Mucosa of descending colon (tissue), 3 donors: ENCODE measurements around the gene SENP6. TPM values are rescaled to one million over a fixed set of nuclear protein-coding genes. Genes with fewer than 3 reads are reported as not detected.

Source experiments
- ATAC-seq: fragments of 200-7000 bp; cut with Tn5 transposase; one replicate; pipeline ENCODE4 v1.9.1; 2020; ENCODE audit warnings: mild to moderate bottlenecking, moderate library complexity
- DNase-seq, 3 donors: peaks; one replicate each; pipeline ENCODE4 v3.0.0-alpha.2; 2020
- H3K36me3 ChIP-seq: fragments of 200-600 bp; one replicate; pipeline ENCODE4 v1.8.0; 2021; ENCODE audit warnings: low read depth, mild to moderate bottlenecking
- H3K4me1 ChIP-seq: fragments of 200-600 bp; one replicate; pipeline ENCODE4 v1.8.0; 2021; ENCODE audit warnings: low read depth, mild to moderate bottlenecking
- H3K4me3 ChIP-seq: fragments of 200-600 bp; one replicate; pipeline ENCODE4 v1.8.0; 2021; ENCODE audit warnings: mild to moderate bottlenecking
- H3K9me3 ChIP-seq: fragments of 200-600 bp; one replicate; pipeline ENCODE4 v1.8.0; 2021; ENCODE audit warnings: mild to moderate bottlenecking
- intact Hi-C, 2 donors: fragments of 100-400 bp; cut with DNase I in 1 of 2; cut with micrococcal nuclease in 1 of 2; formaldehyde crosslinking; loops; one replicate each; pipeline versions ENCODE4 v1.11.0 to v1.11.1; 2022; cut with DNase I, micrococcal nuclease
- total RNA-seq, 3 donors: library from RNA; stranded (reverse); fragmentation: NEBNext Ultra II Directional in 2 of 3; extraction: Animal tissue kit (Norgen Biotek cat#: 25700) in 2 of 3; gene quantifications; one replicate each; pipeline versions ENCODE4 v1.2.1 to v1.2.4, GENCODE V29; 2021 to 2023
- TF ChIP-seq, protein P1 (sequence below): fragments of 200-600 bp; IDR thresholded peaks from one replicate; pipeline ENCODE4 v1.8.0; 2022; ENCODE audit warnings: antibody characterized with exemption, mild to moderate bottlenecking
- donor health status: DM: no; HTN: no; CAD: no; lungs with moderate emphysema.
- donor health status: DM: no; HTN: no; CAD: no.
- donor health status: DM: no; HTN: yes; CAD: no.

Gene SENP6
- total RNA-seq, 3 donors from 2014 or later: 72.2 to 117 (median 84.4) TPM

DNA sequence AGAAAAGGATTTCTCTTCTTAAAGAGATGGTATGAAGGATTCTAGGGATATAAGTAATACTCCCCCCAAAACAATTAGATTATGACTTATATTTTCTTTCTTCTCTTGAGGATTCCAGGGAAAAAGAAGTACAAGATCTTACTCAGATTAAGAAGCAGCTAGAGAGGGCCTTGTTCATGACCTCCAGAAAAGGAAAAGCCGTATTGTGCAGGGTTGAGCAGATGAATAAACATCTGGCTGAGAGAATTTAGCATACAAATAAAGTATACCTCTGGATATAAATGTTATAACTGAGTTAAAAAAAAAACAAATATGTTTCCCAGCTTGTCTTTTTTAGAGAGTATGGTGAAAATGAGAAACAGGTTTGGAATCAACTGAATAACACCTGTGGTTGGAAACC, 158.6 kb downstream of the SENP6 start:
- H3K36me3 ChIP-seq: no peaks in the 10 kb centered on the region
- ATAC-seq (no peak), DNase-seq (no peak)
- no peak overlapping the region for H3K4me3 ChIP-seq
- no peaks in the 10 kb centered on the region for H3K9me3 ChIP-seq
- TF ChIP-seq, protein P1, sequence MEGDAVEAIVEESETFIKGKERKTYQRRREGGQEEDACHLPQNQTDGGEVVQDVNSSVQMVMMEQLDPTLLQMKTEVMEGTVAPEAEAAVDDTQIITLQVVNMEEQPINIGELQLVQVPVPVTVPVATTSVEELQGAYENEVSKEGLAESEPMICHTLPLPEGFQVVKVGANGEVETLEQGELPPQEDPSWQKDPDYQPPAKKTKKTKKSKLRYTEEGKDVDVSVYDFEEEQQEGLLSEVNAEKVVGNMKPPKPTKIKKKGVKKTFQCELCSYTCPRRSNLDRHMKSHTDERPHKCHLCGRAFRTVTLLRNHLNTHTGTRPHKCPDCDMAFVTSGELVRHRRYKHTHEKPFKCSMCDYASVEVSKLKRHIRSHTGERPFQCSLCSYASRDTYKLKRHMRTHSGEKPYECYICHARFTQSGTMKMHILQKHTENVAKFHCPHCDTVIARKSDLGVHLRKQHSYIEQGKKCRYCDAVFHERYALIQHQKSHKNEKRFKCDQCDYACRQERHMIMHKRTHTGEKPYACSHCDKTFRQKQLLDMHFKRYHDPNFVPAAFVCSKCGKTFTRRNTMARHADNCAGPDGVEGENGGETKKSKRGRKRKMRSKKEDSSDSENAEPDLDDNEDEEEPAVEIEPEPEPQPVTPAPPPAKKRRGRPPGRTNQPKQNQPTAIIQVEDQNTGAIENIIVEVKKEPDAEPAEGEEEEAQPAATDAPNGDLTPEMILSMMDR: no peak
- no peaks in the 10 kb centered on the region for H3K4me1 ChIP-seq
- intact Hi-C loops: no loop called here

DNA sequence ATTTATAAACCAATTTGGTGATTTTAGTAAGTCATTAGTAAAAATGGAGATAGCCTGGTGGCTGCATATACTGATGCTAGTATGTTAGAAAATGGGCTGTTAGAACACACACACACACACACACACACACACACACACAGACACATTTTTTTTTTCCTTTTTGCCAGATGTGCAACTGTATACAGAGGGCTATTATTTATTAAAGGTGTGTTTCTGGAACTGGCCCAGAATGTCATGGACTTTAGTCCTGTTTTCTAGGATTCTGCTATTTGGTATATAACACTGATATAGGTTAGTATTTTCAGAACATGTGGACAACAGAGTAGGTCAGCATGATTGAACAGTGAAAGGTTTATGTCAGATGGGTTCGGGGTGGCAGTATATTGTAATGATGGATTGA, 159.8 kb downstream of the SENP6 start:
- intact Hi-C loops: no loop called here
- TF ChIP-seq, protein P1: no peak
- ATAC-seq (no peak), DNase-seq (no peak)
- Histone ChIP-seq H3K4me1 (no peaks in the 10 kb centered on the region), H3K4me3 (no peak overlapping the region), H3K36me3 (no peaks in the 10 kb centered on the region), H3K9me3 (no peaks in the 10 kb centered on the region)

DNA sequence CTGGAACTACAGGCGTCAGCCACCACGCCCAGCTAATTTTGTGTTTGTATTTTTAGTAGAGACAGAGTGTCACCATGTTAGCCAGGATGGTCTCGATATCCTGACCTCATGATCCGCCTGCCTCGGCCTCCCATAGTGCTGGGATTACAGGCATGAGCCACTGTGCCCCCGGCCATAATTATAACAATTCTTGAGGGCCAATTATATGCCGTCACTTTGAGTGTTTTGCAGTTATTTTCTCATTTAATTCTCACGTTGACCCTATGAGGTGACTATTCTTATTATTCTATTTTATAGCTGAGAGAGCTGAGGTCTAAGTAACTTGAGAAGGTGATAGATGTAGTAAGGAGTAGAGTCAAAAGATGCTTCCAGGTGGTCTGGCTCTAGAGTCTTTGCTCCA, 160.4 kb downstream of the SENP6 start:
- no peaks in the 10 kb centered on the region for H3K9me3 ChIP-seq
- TF ChIP-seq, protein P1: no peak
- H3K4me3 ChIP-seq: no peak overlapping the region

DNA sequence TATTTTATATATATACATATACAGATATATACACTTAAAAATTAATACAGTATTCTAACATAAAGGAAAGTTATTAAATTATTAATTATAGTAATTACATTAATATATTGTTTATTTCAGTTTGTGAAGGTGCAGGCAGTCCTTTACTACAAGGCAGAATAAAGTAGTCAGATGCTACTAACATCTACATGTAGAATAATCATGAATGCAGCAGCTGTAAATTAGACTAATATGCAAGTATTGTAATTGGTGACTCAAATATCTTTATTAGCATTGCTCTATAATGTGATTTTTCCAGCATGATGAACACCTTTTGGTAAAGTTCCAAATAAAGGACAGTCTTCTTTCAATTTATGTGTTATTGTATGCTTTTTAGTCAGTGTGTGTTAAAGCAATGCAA, 164.7 kb downstream of the SENP6 start:
- no peak overlapping the region for H3K4me3 ChIP-seq
- H3K4me1 ChIP-seq: no peaks in the 10 kb centered on the region
- DNase-seq: no peak
- no peaks in the 10 kb centered on the region for H3K36me3 ChIP-seq
- TF ChIP-seq, protein P1: no peak
- ATAC-seq: no peak
- intact Hi-C loops: no loop called here
- H3K9me3 ChIP-seq: no peaks in the 10 kb centered on the region

More for the DNA sequence above, 160.4 kb downstream of the SENP6 start:
- Histone ChIP-seq H3K4me1 (no peaks in the 10 kb centered on the region), H3K36me3 (no peaks in the 10 kb centered on the region)
- intact Hi-C loops: no loop called here
- ATAC-seq (no peak), DNase-seq (no peak)

Other genes with a start within 250 kb of the SENP6 start
- gene FILIP1, start 108.1 kb upstream of the SENP6 start, total RNA-seq: 10 to 100 TPM in 1 of 3 donors, 1 to 10 TPM in 2; 1.0 to 49.8 (median 3.6) TPM
- gene MYO6, start 147.4 kb downstream of the SENP6 start, total RNA-seq: 10 to 100 TPM; 37.6 to 69.2 (median 59.7) TPM